ENCODE measurements around the gene CDHR4.
"Not testable (repeated sequence)": the region's sequence is repeated elsewhere in the genome, so short reads cannot be mapped to it uniquely, and the experiment has no call there.

The CDHR4 gene, protein sequence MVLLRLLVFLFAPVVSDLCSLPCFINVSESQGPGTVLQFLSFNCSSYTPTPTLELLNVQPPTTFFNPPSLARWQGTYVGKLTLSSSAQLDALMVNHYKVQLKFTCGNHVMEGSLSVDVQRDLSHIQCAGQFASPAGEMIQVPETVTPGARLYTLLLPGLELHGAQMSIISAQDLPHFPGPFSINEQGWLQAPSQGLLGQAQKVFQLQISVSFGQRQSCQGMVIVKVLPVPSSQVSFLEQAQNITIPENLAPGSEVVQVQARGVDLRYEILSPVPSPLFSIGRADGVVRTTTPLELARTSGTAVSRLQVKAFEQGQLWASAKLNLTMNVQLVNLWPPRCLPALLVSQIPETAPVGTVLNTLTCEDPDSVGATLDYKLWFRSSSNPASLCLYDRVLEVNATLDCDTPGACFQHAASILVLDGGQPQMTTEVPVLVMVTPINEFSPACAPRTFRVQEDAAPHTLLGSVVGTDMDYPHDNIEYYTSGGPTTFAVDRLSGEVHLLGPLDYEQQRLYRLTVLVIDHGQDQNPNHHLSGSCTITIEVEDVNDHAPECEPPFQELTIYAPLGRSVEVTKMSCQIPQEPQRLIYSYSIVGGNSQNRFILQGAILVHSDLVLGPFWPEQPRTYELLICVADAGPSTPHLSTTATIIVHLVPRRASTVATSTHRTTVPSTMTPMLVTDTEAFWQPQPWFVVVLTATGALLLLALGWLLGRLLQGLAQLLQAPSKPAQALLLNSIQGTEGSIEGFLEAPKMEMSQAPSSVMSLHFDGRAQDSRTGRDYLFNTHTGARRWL

DNA sequence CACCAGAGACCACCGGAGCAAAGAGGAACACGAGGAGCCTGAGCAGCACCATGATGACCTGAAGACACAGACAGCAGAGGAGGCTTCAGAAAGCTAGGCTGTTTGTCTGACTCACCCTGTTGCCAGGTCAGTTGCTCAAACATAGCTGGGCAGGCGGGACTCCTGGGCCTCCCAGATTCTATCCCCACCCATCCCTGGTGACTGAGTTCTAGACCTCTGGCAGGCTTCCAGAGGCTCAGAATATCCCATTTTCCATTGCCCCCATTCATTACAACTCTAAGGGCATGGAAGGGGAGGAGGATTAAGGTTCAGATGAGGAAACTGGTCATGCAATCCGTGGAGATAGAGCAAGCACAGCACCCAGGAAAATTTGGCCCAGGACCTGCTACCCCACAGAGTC is at the start of gene CDHR4:
CDHR4 (minus strand) TSS at position 113 of the 400 bp plus-strand sequence; CDS start at position 52, 61 bp downstream.
- no peak for DNase-seq

DNA sequence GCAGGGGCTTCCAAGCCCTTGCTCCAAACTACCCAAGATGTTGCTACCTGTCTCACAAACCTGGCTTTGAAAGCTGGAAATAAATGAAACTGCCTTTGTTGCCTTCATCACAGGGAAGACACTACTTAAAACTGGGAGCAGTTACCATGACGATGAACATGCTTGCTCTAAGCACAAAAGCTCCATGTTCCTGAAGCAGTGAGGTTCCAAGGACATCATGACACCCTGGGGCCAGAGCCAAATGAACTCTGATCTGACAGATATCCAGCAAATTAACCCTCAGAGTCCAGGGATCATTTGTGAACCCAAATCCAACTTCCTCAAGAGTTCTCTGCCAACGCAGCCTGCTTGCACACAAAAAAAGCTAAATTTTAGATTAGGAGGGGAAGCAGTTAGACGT is 46.0 kb upstream of the CDHR4 start:
- no peak for DNase-seq

DNA sequence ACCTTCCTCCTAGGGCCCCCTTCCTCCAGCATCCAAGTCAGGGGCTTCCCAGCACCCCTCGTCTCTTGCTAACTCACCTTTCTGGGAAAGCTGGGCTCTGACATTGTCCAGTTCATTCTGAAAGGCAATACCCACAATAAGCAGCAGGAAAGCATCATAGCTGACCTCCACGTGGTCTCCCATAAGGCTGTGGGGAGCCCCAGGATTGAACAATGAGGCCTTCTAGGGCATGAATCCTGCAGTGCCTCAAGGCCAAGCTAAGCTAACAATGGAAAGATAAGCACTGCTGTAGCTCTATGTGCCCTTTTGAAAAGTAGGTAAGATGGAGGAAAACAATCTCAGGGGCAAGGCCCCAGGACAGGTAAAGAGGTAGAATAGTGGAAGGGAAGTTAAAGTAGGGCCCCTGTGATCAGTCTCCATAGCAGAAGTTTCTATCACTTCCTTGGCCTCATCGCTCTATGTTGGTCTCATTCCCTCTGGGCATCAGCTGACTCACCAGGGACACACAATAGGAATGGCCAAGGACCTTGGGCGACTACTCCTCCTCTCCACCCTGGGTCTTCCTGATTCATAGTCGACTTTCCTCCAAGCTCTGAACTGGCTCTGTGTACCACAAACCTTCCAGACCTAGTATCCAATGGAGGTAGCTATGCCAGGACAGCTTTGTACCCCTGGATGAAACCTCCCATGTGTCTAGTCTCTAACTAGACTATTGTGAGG is 45.0 kb upstream of the CDHR4 start:
- DNase-seq: no peak

DNA sequence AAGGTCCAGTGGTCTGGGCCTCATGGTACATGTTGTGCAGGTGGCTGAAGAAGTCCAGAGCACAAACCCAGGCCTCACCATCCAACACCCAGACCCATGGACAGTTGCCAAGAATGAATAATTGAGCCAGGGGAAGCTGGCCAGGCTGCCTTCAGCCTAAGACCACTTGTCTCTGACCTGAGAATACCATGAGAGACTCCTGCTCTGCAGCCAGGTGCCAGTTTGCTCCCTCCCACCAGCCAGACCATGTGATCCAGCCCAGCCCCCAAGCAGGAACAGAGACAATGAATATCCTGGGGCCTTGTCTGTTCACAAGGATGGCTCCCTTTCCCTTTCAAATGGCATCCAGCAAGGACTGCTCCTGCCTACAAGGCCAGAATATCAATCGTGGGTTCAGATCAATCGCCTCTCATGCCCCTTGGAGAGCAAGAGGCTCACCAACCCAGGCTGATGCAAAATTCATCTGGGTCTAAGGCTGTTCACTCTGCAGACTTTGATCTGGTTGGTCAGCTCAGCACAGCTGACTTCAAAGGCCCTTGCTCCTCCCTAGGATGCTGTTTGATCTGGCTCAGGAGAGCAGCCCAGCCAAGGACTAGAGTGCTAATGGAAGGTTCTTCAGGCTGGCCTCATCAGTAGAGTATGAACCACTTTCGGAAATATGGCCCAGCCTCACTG is 43.3 kb upstream of the CDHR4 start:
- DNase-seq: no peak

DNA sequence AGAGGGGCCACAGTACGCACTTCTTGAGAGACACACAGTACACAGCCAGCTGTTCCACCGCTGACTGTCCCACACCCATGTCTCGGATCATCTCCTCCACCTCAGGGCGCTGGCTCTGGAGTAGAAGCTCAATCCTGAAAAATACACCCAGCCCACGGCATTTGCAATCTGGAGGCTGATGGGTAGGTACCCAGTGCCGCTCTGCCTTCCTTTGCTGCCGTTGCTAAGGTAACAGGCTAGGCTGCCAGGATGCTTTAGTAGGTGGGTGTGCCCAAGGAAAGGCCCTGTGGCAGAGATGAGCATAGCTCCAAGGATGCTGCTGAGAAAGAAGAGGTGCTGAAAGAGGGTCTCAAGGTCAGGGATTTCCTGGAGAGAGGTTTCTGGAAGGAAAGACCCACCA is 42.1 kb upstream of the CDHR4 start:
- no peak for DNase-seq

DNA sequence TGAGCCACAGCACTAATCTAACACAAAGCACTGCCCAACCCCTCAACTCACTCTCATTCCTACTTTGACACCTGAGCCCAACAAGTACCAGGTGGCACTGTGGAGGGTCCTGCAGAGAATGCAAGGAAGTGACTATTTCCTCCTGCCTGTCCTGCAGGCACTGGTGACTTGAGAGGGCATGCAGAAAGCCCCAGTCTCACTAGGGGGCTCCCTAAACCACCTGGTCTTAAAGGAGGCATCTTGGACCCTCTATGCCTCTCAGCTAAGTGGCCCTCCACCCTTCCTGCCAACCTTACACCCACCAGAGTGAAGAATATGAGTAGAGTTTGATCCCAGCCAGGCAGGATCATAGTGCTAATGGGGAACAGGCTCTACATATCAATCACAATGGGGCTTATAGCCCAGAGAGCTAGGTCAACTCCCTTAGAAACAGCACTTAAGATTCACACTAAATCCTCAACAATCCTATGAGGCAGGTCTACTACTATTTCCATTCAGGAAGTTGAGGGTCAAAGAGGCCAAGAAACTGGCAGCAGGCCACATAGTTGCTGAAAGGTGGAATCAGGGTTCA is 41.5 kb upstream of the CDHR4 start:
- DNase-seq: peak; percentile 28

DNA sequence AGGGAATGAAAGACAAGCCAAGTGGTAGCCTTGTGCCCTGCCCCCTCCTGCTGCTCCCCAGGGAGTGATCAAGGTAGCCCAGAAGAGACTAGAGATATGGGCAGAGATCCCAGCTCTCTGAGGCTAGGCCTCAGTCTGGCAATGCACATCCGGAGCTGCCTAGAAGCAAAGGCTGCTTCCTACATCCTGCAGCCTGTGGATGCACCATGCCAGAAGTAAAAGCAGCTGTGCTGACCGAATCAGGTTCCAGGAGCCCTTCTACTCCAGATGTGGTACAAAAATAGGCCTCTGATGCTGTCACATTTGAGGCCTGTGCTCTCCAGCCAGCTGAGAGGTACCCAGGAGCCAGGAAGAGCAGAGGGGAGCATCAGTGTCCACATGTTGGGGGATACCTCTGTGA is 40.7 kb upstream of the CDHR4 start:
- DNase-seq: no peak

DNA sequence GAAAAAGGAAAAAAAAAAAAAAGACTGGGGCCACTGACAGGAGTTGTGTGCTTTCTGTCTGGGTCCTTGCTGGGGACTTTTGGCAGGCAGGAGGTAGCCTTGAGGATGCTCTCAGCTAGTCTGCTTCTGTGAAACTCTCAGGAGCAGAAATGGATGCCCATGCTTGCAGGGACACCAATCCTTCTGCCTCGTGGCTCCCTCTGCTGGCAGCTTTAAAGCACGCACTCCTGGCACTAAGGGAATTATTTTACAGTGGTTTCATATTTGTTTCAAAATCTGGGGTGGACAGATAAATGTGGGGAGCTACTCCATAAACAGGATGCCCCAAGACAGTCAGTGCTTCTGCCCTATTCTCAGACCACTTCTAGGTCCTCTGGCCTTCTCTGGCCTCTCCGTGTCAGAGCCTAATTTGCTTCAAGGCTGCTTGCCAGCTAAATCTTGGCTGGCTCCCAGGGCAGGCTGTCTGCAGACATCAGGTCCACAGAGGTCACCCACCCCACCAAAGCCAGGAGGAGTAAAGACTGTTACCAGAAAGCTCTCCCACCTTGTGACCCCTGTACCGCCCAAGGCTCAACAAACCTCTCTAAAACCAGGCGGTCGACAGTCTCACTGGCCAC is 39.6 kb upstream of the CDHR4 start:
- DNase-seq: peak; percentile 84

DNA sequence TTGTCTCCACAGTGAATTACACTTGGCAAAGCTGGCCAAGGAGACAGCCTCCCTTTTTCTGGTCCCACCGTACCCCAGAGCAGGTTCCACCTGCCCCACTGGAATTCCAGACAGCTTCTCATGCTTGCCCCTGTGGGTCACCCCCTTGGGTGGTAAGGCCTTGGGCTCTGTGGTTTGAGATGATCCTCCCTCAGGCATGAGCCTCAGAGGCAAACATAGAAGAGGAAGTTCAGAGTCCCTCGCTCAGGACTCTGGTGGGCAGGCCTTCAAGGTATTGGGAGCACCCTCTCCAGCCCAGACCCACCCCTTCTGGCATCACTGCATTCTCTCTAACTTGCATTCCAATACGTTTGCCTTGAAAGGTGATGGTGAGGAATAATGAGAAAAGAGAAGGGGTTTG is 31.7 kb upstream of the CDHR4 start:
- DNase-seq: no peak

DNA sequence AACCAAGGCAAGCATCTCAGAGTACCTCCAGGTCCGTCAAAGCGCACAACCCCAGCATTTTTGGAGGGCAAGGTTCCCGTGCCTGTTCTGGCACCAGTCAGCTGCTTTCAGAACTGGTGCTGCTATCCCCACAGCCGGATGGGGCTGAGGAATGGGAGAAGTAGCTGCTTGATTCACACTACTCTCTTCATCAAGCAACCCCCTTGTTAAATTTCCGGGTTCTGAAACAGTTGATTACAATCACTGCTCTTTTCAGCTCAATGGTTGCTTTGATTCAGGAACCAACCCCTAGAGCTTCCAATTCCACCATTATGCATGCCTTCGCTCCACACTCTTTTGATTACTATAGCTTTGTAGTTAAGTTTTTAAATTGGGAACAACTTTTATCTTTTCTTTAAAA is 26.3 kb upstream of the CDHR4 start:
- no peak for DNase-seq

DNA sequence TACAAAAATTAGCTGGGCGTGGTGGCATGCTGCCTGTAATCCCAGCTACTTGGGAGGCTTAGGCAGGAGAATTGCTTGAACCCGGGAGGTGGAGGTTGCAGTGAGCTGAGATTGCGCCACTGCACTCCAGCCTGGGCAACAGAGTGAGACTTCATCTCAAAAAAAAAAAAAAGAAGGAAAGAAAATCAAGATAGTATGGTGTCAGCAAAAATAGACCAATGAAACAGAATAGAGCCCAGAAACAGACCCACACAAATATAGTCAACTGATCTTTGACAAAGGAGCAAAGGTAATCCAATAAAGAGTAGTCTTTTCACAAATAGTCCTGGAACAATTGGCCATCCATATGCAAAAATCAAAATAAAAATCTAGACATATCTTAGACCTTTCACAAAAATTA is 23.5 kb upstream of the CDHR4 start:
- DNase-seq: not testable (repeated sequence)

DNA sequence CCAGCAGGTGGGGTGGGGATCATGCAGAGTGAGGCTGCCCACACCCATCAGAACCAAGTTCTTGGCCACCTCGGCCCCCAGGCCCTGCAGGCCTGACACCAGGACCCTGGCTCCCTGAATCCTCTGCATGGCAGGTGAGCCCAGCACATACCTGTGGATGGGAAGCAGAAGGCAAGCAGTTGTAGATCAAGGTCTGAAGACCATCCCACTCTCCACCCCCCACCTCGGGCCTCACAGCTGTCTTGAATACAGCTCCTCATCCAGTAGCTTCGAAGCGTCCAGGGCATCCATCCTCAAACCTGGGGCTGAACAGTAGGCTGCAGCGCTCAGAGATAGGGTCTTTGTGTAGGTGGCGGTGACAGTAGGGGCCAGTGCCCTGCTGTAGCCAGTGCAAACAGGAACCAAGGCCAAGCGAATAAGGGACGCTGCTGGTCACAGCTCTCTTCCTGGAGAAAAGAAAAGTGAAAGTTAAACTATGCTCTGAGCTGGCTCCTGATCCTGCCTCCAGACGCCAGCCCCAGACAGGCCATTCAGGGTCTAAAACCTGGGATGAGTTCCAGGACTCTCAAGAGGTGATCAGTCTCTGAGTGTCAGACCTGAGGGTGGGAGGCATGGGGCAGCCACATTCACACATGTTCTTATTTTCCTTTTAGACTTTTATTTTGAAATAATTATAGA is 14.0 kb upstream of the CDHR4 start, which contains the start of gene UBA7:
UBA7 (minus strand) TSS at position 457 of the 678 bp plus-strand sequence; CDS start at position 291, 166 bp downstream.
- DNase-seq: peak; percentile 42

DNA sequence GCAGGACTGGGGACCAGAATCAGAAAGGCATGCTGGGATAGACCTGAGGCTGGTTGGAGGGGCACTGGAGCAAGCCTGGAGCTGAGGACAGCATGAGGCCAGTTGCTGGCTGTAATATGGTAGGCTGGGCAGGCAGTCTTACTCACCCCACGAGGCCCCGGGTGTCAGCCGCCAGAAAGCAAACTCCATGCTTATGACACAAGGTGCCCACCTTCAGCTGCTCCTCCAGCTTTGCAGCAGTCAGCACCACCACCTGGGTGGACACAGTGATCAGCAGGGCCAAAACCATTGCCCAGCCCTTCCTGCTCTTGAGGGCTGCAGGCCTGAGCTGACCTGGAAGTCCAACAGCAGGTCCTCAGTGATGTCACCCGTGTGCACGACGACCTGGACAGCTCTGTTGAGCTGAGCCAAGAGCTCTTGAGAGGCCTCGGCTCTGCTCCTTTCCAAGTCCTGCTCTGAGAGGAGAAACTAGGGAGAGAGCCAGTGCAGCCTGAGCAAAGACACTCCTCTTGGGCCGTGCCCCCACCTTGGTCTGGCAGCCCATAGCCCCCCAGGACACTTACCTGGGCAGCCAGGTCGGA is 13.3 kb upstream of the CDHR4 start:
- DNase-seq: no peak

DNA sequence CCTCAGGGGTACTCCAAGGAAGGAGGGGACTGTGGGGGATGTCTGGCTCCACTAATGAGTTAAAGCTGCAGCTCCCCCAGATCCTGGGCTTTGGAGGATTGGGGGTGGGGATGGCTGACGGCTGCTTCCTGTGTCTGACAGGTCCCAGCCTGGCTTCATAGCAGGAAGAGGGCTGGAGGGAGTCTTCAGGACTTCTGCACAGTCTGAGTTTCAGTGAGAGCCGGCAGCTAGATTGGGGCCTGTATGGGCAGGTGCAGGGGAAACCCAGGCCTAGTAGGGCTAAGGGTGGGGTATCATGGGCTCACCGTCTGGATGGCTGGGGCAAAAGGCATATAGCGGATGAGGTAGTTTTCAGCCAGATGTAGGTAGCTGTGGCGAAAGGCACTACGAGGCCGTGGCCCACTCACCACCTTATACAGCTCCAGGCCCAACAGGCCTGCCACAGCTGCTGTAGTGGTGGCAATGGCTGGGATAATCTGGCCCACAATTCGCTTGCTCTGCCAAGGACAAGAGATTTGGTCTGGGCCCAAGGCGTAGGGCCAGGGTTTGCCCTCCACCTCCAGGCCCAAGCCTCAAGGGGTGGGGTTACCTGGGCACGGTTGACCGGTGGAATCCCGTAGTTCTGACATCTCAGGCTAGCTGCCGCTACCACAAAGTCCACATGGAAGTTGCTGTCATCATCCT is 7.9 kb upstream of the CDHR4 start:
- no peak for DNase-seq

DNA sequence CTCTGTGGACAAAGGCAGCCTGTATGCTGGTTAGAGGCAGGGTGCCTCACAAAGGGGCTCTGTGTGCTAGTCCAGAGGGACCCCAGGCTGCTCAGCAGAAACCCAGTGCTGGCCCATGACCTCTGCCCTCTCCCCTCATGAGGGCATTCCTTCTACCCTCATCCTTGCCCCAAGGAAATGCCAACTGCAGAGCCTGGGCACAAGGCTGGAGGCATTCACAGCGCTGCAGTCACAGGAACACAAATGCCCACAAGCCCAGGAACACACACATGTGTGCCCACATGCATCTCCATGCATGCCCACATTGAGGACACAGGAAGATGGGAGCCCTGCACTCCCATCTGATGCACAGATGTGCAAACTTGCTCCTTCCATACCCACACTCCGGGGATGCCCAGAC is 7.2 kb upstream of the CDHR4 start:
- DNase-seq: no peak

DNA sequence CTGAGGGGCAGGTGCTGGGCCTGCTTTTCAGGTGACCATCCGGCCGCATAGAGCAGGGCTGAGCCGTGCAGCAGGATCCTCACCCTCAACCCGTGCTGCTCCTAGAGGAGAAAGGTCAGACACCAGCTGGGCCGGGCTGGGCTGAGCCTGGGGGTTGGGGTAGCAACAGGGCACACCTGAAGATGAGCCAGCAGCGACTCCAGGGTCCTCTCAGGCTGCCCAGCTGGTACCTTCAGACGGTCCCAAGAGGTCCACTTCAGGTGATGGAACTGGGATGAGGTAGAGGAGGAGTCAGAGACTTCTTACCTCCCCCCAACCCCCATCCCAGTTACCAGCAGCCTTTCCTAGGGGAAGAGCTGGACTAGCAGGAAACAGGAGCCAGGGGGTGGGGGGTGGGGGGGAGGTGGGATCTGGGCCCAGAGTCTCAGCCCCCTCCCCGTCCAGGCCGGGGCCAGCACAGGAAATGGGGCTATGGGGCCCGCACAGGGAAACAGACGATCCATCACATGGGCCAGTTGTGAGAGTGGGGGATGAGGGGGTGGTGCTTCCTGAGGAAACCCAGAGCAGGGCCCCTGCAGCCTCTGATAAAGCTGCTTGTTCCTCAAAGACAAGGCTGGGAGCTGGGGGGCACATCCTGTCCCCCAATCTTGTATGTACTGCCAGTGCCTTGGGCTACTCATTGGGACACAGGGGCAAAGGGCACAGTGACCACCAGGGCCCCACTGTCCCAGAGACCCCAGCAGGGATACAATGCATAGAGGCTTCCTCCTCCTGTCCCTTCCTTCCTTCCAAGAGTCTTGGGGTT is 6.4 kb upstream of the CDHR4 start:
- DNase-seq: no peak

DNA sequence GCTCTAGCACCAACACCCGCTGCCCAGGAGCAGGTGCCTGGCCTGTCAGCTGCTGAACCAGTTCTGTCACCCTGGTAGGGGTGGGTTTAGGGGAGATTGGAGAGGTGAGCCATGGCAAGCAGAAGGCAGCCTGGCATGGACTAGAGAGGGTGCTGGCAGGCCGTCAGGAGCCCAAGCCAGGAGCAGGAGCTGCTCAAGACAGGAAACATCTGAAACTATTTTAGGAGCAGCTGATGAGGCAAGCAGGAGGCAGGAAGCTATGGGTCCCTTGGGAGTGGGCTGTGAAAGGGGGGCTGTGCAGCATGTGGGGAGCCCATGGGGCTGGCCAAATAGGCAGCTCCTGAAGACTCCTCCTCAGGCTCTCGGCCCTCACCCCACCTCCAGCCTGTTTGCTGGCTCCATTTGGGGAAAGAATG is 5.7 kb upstream of the CDHR4 start:
- DNase-seq: no peak

DNA sequence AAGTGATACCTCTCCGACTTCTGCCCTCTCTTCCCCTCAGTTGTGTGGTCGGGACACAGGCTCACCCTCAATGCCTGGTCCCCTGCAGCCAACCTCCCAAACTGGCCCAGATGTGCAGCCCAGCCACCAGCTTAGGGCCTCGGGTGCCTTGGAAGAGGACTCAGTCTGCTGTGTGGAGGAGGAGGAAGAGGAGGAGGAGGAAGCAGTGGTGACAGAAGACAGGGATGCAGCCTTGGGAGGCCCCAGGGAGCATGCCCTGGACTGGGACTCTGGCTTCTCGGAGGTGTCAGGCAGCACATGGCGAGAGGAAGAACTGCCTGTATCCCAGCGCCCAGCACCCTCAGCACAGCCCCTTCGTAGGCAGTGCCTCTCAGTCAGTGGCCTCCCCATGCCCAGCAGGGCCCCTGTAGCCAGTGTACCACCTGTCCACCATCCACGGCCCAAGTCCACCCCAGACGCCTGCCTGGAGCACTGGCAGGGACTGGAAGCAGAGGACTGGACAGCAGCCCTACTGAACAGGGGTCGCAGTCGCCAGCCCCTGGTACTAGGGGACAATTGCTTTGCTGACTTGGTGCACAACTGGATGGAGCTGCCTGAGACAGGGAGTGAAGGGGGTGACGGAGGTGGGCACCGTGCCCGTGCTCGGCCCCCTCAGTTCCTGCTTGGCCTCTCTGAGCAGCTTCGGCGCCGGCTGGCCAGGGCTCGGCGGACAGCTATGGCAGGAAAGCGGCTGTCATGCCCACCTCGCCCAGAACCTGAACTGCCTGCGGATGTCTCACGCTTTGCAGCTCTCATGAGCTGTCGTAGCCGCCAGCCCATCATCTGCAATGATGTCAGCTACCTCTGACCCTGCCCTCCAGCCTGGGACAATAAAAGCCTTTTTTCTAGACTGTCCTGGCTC is 4.7 kb upstream of the CDHR4 start:
- no peak for DNase-seq
